ENCODE measurements around the gene DIPK1C. TPM values are rescaled to one million over a fixed set of nuclear protein-coding genes. Genes with fewer than 3 reads are reported as not detected.

The DIPK1C gene
- total RNA-seq, 1 donor from 2014 or later = not detected

GRCh38 chr18:74420926-74421325 is 36.2 kb downstream of the DIPK1C start:
- DNase-seq (ENCODE audit: low spot score, unreplicated experiment) = no peak
- H3K4me1 Mint-ChIP-seq (ENCODE audit: low read depth) = peaks cover 6% of the 10 kb centered on the region
- no peaks in the 10 kb centered on the region for H3K36me3 Mint-ChIP-seq (ENCODE audit: insufficient read depth)
- H3K27me3 Mint-ChIP-seq = peaks cover 20% of the 10 kb centered on the region
- no peak overlapping the region for H3K4me3 Mint-ChIP-seq (ENCODE audit: low read depth)
- no peak overlapping the region for H3K27ac Mint-ChIP-seq
- TF ChIP-seq CTCF (IDR thresholded peaks at IDR 0.05; ENCODE audit: unreplicated experiment) = no peak
- no peaks in the 10 kb centered on the region for H3K9me3 Mint-ChIP-seq (ENCODE audit: low read depth)

DNA sequence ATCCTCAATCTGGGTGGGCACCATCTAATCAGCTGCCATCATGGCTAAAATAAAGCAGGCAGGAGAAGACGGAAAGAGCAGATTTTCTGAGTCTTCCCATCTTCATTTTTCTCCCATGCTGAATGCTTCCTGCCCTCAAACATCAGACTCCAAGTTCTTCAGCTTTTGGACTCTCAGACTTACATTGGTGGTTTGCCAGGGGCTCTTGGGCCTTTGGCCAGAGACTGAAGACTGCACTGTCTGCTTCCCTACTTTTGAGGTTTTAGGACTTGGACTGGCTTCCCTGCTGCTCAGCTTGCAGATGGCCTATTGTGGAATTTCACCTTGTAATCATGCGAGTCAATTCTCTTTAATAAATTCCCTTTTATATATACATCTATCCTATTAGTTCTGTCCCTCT is 36.6 kb downstream of the DIPK1C start:
- H3K27me3 Mint-ChIP-seq = peaks cover 20% of the 10 kb centered on the region
- H3K4me1 Mint-ChIP-seq (ENCODE audit: low read depth) = peaks cover 6% of the 10 kb centered on the region
- no peaks in the 10 kb centered on the region for H3K9me3 Mint-ChIP-seq (ENCODE audit: low read depth)
- H3K4me3 Mint-ChIP-seq (ENCODE audit: low read depth) = no peak overlapping the region
- no peak for TF ChIP-seq CTCF (IDR thresholded peaks at IDR 0.05; ENCODE audit: unreplicated experiment)
- no peak for DNase-seq (ENCODE audit: low spot score, unreplicated experiment)
- no peaks in the 10 kb centered on the region for H3K36me3 Mint-ChIP-seq (ENCODE audit: insufficient read depth)
- no peak overlapping the region for H3K27ac Mint-ChIP-seq

DNA sequence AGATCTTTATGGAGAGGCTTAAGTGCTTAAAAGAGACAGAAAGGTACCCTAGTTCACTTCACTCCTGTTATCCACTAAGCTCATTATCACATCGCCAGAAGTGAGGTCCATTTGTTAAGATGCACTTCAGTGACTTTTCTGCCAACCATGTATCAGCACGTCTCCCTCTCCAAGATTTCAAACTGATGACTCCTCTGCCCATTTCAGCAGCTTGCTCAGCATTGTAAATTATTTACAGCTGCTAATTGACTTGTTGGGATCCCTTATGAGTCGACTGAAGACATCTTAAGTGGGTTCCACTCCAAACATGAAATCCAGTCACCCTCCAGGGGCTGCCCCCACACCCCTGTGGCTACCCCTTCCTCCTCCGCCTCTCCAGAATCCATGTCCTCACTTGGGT is 37.3 kb downstream of the DIPK1C start:
- no peak for DNase-seq (ENCODE audit: low spot score, unreplicated experiment)
- no peaks in the 10 kb centered on the region for H3K36me3 Mint-ChIP-seq (ENCODE audit: insufficient read depth)
- H3K27ac Mint-ChIP-seq = no peak overlapping the region
- TF ChIP-seq CTCF (IDR thresholded peaks at IDR 0.05; ENCODE audit: unreplicated experiment) = no peak
- peaks cover 6% of the 10 kb centered on the region for H3K4me1 Mint-ChIP-seq (ENCODE audit: low read depth)
- no peaks in the 10 kb centered on the region for H3K9me3 Mint-ChIP-seq (ENCODE audit: low read depth)
- H3K4me3 Mint-ChIP-seq (ENCODE audit: low read depth) = no peak overlapping the region
- peaks cover 23% of the 10 kb centered on the region for H3K27me3 Mint-ChIP-seq

GRCh38 chr18:74418023-74418422 is 39.1 kb downstream of the DIPK1C start:
- Mint-ChIP-seq H3K4me3 (ENCODE audit: low read depth) (no peak overlapping the region), H3K27ac (no peak overlapping the region), H3K4me1 (ENCODE audit: low read depth) (peaks cover 6% of the 10 kb centered on the region), H3K9me3 (ENCODE audit: low read depth) (no peaks in the 10 kb centered on the region), H3K36me3 (ENCODE audit: insufficient read depth) (no peaks in the 10 kb centered on the region), H3K27me3 (peaks cover 19% of the 10 kb centered on the region)
- no peak for TF ChIP-seq CTCF (IDR thresholded peaks at IDR 0.05; ENCODE audit: unreplicated experiment)
- no peak for DNase-seq (ENCODE audit: low spot score, unreplicated experiment)

DNA sequence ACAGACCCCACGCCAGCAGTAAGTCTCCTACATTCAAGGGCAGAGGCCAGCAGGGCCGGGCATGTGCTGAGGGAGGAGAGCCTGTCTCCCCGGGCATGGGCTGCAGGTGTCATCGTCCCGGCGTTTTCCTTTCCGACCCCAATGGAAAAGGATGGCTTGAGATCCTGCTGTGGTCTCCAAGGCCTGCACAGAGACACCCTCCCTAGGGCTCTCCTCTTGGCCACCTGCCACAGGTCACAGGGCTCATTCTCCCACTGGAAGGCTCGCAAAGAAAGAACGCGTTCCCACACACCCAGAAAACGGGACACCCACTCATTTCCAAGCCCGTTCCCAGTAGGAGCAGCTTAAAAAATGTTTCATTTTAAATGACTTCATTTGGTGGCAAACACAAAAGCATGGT is 41.0 kb downstream of the DIPK1C start:
- DNase-seq (ENCODE audit: low spot score, unreplicated experiment) = no peak
- H3K4me1 Mint-ChIP-seq (ENCODE audit: low read depth) = peaks cover 15% of the 10 kb centered on the region
- TF ChIP-seq CTCF (IDR thresholded peaks at IDR 0.05; ENCODE audit: unreplicated experiment) = no peak
- H3K27ac Mint-ChIP-seq = peak overlapping the region; percentile 14
- H3K9me3 Mint-ChIP-seq (ENCODE audit: low read depth) = no peaks in the 10 kb centered on the region
- H3K4me3 Mint-ChIP-seq (ENCODE audit: low read depth) = no peak overlapping the region
- peaks cover 21% of the 10 kb centered on the region for H3K27me3 Mint-ChIP-seq
- no peaks in the 10 kb centered on the region for H3K36me3 Mint-ChIP-seq (ENCODE audit: insufficient read depth)
